Measurements from ENCODE around the gene IL1A. TPM values are rescaled to one million over a fixed set of nuclear protein-coding genes. Genes with fewer than 3 reads are reported as not detected.
"Not testable (repeated sequence)": the region's sequence is repeated elsewhere in the genome, so short reads cannot be mapped to it uniquely, and the experiment has no call there.

Gene IL1A, protein sequence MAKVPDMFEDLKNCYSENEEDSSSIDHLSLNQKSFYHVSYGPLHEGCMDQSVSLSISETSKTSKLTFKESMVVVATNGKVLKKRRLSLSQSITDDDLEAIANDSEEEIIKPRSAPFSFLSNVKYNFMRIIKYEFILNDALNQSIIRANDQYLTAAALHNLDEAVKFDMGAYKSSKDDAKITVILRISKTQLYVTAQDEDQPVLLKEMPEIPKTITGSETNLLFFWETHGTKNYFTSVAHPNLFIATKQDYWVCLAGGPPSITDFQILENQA
- total RNA-seq = 1 to 10 TPM in 1 of 2 donors, under 1 TPM in 1; 0.73 to 1.0 TPM
- 0.21 TPM for polyA plus RNA-seq (2013, experiment 1 of 2)
- polyA plus RNA-seq (2013, experiment 2 of 2) = 0.25 TPM
- long read RNA-seq, experiment 1 = 0 reads
- long read RNA-seq, experiment 2, partial matches to known transcripts = 0 of 2 reads
- long read RNA-seq, experiment 2, other reads (novel, unspliced or antisense) = 0 of 2 reads
- long read RNA-seq, experiment 3 = 0 reads
- long read RNA-seq, experiment 4, partial matches to known transcripts = 0 of 5 reads
- long read RNA-seq, experiment 4, other reads (novel, unspliced or antisense) = 1 of 5 reads

DNA sequence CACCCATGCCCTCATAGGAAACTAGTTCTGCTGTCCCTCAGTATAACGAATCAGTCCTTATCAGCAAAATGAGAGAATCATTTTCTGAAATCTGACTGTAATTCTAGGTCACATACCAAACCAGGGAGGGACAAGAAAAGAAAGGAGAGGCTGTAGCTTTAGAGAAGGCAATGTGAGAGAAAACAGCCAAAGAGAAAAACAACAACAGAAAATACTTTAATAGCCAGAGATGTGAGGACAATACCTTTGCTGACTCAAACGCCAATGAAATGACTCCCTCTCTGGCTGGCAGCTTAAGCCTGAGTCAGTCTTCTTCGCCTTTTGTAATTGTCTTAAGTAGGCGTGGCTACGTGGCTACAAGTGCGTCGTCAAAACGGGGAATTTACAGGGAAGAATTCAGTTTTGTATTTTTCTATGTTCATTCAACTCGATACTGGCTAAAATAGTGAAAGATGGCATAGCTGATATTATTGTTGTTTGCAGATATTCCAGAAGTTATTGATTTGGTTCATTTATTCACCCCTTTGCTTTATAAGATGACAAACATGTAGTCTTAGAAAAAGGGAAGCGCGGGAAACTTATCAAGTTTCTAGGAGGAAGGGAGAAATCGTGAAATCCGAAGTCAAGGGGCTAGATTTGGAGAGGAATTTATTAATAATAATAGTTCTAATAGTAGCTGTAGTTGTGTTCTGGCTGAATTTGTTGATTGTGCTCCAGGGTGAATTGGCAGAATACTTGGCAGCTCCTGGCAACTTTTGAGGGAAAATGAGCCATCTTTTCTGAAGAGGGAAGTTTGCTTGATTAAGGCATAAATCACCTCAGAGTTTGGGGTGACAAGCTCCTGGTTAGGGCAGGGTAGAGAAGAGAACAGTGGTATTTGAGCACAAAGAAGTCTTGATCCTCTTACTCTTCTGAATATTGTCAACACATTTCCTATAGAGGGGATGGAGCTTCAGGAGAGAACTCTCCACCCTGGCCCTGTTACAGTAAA, at the start of gene IL1A:
Gene IL1A, minus strand, starts transcription at position 295 of the 991 bp plus-strand sequence. CDS start 723 bp downstream, outside the sequence.
- WGBS, 2 experiments (ENCODE audit: insufficient coverage in 1 of 2, insufficient read length in 1 of 2) = 28% methylated on average over 11 to 13 of the region's 13 CpGs
- peak; percentile 72 for DNase-seq
- H3K27ac Mint-ChIP-seq = peak within 1 kb of the TSS; percentile 74
- peaks cover 19% of the 10 kb centered on the region for H3K4me1 Mint-ChIP-seq
- H3K9me3 Mint-ChIP-seq = no peaks in the 10 kb centered on the region
- no peaks in the 10 kb centered on the region for H3K27me3 ChIP-seq (ENCODE audit: control insufficient read depth, insufficient read depth, low read length, poor library complexity, severe bottlenecking)
- peaks cover 4% of the 10 kb centered on the region for H3K4me1 ChIP-seq (ENCODE audit: control insufficient read depth, insufficient read depth, low read length)
- no peaks in the 10 kb centered on the region for H3K9me3 ChIP-seq (ENCODE audit: control insufficient read depth, low read length)
- H3K27me3 Mint-ChIP-seq (ENCODE audit: insufficient read depth) = no peaks in the 10 kb centered on the region
- peak within 1 kb of the TSS; percentile 69 for H3K4me3 ChIP-seq (ENCODE audit: low read length)
- peak within 1 kb of the TSS; percentile 22 for H3K4me3 Mint-ChIP-seq
- H3K36me3 ChIP-seq (ENCODE audit: control insufficient read depth, insufficient read depth, low read length) = no peaks in the 10 kb centered on the region
- TF ChIP-seq, protein P1, sequence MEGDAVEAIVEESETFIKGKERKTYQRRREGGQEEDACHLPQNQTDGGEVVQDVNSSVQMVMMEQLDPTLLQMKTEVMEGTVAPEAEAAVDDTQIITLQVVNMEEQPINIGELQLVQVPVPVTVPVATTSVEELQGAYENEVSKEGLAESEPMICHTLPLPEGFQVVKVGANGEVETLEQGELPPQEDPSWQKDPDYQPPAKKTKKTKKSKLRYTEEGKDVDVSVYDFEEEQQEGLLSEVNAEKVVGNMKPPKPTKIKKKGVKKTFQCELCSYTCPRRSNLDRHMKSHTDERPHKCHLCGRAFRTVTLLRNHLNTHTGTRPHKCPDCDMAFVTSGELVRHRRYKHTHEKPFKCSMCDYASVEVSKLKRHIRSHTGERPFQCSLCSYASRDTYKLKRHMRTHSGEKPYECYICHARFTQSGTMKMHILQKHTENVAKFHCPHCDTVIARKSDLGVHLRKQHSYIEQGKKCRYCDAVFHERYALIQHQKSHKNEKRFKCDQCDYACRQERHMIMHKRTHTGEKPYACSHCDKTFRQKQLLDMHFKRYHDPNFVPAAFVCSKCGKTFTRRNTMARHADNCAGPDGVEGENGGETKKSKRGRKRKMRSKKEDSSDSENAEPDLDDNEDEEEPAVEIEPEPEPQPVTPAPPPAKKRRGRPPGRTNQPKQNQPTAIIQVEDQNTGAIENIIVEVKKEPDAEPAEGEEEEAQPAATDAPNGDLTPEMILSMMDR (conservative IDR thresholded peaks at IDR 0.05) = no peak
- no peaks in the 10 kb centered on the region for H3K36me3 Mint-ChIP-seq (ENCODE audit: low read depth)
- no peak within 1 kb of the TSS for H3K27ac ChIP-seq (ENCODE audit: low read depth, low read length)
- H3K9ac ChIP-seq (ENCODE audit: extremely low read depth, low read length, poor library complexity, severe bottlenecking) = no peak within 1 kb of the TSS

DNA sequence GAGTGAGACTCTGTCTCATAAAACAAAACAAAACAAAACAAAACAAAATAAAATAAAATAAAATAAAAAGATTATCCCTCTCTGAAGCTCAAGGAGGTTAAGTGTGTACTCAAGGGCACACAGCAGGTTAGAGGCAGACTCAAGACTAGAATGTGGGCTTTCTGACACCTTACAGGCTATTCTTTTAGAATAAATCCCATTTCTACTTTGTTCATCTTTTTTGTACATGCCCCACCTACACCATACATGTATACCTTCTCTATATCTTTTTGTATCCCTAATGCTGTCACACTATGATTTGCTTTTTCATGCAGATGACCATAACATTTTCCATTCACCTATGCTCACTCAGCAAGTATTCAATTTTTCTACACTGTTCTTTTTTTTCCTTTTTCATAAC, 49.7 kb upstream of the IL1A start:
- no peak overlapping the region for H3K27ac Mint-ChIP-seq
- H3K4me1 ChIP-seq (ENCODE audit: control insufficient read depth, insufficient read depth, low read length) = no peaks in the 10 kb centered on the region
- H3K4me3 Mint-ChIP-seq = no peak overlapping the region
- DNase-seq = no peak
- H3K4me3 ChIP-seq (ENCODE audit: low read length) = no peak overlapping the region
- TF ChIP-seq, protein P1 (conservative IDR thresholded peaks at IDR 0.05) = no peak
- no peak overlapping the region for H3K9ac ChIP-seq (ENCODE audit: extremely low read depth, low read length, poor library complexity, severe bottlenecking)
- no peaks in the 10 kb centered on the region for H3K9me3 ChIP-seq (ENCODE audit: control insufficient read depth, low read length)
- H3K27me3 ChIP-seq (ENCODE audit: control insufficient read depth, insufficient read depth, low read length, poor library complexity, severe bottlenecking) = no peaks in the 10 kb centered on the region
- H3K36me3 Mint-ChIP-seq (ENCODE audit: low read depth) = no peaks in the 10 kb centered on the region
- H3K4me1 Mint-ChIP-seq = no peaks in the 10 kb centered on the region
- H3K27ac ChIP-seq (ENCODE audit: low read depth, low read length) = no peak overlapping the region
- H3K9me3 Mint-ChIP-seq = no peaks in the 10 kb centered on the region
- no peaks in the 10 kb centered on the region for H3K36me3 ChIP-seq (ENCODE audit: control insufficient read depth, insufficient read depth, low read length)
- H3K27me3 Mint-ChIP-seq (ENCODE audit: insufficient read depth) = peaks cover 4% of the 10 kb centered on the region

DNA sequence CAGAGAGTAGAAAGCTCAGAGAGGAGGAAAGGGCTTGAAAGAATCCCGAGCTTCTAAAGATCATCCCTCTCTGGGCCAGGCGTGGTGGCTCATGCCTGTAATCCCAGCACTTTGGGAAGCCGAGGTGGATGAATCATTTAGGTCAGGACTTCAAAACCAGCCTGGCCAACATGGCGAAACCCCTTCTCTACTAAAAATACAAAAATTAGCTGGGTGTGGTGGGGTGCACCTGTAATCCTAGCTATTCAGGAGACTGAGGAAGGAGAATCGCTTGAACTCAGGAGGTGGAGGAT, 49.3 kb upstream of the IL1A start:
- not testable (repeated sequence) for H3K27me3 ChIP-seq (ENCODE audit: control insufficient read depth, insufficient read depth, low read length, poor library complexity, severe bottlenecking); H3K9me3 Mint-ChIP-seq; H3K9me3 ChIP-seq (ENCODE audit: control insufficient read depth, low read length); DNase-seq; H3K4me1 Mint-ChIP-seq; H3K4me3 Mint-ChIP-seq; H3K27me3 Mint-ChIP-seq (ENCODE audit: insufficient read depth); H3K4me3 ChIP-seq (ENCODE audit: low read length); H3K4me1 ChIP-seq (ENCODE audit: control insufficient read depth, insufficient read depth, low read length); H3K27ac ChIP-seq (ENCODE audit: low read depth, low read length); H3K9ac ChIP-seq (ENCODE audit: extremely low read depth, low read length, poor library complexity, severe bottlenecking); H3K27ac Mint-ChIP-seq; H3K36me3 Mint-ChIP-seq (ENCODE audit: low read depth); H3K36me3 ChIP-seq (ENCODE audit: control insufficient read depth, insufficient read depth, low read length)
- 94% methylated on average over 3 to 5 of the region's 5 CpGs for WGBS, 2 experiments (ENCODE audit: insufficient coverage in 1 of 2, insufficient read length in 1 of 2)

All from endodermal cell (in vitro differentiated cells).